Measurements from ENCODE around the gene REV3L. TPM values are rescaled to one million over a fixed set of nuclear protein-coding genes. Genes with fewer than 3 reads are reported as not detected.

Gene REV3L
- total RNA-seq, 1 donor from 2014 or later: 23.0 TPM

DNA sequence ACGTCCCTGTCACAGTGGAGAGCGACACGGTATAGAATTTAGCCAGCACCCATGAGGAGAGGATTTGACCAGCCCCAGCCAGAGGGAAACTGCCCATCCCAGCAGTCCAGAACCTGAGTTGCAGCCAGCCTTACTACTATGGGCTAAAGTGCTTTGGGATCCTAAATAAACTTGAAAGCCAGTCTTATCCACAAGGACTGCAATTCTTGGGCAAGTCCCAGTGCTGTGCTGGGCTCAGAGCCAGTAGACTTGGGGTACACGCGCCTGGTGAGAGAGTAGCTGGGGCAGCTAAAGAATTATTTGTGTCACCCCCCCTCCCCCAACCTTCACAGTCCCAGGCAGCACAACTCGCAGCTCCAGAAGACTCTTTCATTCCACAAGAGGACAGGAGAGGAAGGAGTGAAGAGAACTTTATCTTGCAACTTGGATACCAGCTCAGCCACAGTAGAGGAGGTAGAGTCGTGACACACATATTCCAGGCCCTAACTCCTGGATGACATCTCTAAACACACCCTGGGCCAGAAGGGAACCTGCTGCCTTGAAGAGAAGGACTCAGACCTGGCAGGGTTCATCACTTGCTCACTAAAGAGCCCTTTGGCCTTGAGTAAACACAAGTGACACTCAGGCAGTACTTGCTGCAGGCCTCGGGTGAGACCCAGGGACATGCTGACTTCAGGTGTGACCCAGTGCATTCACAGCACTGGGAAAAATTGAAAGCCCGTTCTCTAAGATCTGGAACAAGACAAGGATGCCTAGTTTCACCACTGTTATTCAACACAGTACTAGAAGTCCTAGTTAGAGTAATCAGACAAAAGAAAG is 100.3 kb downstream of the REV3L start:
- Histone ChIP-seq H3K9ac (ENCODE audit: low read length) (no peak overlapping the region), H3K4me1 (ENCODE audit: insufficient read depth, low read length) (no peaks in the 10 kb centered on the region), H4K20me1 (ENCODE audit: insufficient read depth, low read length) (peaks cover 4% of the 10 kb centered on the region), H3K79me2 (ENCODE audit: insufficient read depth, low read length) (no peaks in the 10 kb centered on the region), H3K36me3 (ENCODE audit: insufficient read depth, low read length) (no peaks in the 10 kb centered on the region), H3K27me3 (ENCODE audit: insufficient read depth, low read length) (no peaks in the 10 kb centered on the region), H3K4me3 (ENCODE audit: insufficient read depth, low read depth, low read length) (no peak overlapping the region), H3K9me3 (ENCODE audit: insufficient read depth, low read depth, low read length) (no peaks in the 10 kb centered on the region), H3K4me2 (ENCODE audit: low read length) (no peak overlapping the region), H2AFZ (ENCODE audit: low read depth, low read length) (no peak overlapping the region), H3K27ac (ENCODE audit: low read depth, low read length) (no peak overlapping the region)
- Mint-ChIP-seq H3K9me3 (ENCODE audit: unreplicated experiment) (no peaks in the 10 kb centered on the region), H3K36me3 (ENCODE audit: low read depth, unreplicated experiment) (peaks cover 13% of the 10 kb centered on the region), H3K27me3 (ENCODE audit: low read depth, unreplicated experiment) (no peaks in the 10 kb centered on the region), H3K4me1 (ENCODE audit: low read depth, unreplicated experiment) (no peaks in the 10 kb centered on the region), H3K27ac (ENCODE audit: unreplicated experiment) (no peak overlapping the region), H3K4me3 (ENCODE audit: unreplicated experiment) (no peak overlapping the region)
- DNase-seq (ENCODE audit: low read depth): no peak
- TF ChIP-seq, protein P1, sequence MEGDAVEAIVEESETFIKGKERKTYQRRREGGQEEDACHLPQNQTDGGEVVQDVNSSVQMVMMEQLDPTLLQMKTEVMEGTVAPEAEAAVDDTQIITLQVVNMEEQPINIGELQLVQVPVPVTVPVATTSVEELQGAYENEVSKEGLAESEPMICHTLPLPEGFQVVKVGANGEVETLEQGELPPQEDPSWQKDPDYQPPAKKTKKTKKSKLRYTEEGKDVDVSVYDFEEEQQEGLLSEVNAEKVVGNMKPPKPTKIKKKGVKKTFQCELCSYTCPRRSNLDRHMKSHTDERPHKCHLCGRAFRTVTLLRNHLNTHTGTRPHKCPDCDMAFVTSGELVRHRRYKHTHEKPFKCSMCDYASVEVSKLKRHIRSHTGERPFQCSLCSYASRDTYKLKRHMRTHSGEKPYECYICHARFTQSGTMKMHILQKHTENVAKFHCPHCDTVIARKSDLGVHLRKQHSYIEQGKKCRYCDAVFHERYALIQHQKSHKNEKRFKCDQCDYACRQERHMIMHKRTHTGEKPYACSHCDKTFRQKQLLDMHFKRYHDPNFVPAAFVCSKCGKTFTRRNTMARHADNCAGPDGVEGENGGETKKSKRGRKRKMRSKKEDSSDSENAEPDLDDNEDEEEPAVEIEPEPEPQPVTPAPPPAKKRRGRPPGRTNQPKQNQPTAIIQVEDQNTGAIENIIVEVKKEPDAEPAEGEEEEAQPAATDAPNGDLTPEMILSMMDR (IDR thresholded peaks at IDR 0.05; ENCODE audit: insufficient read depth, low read depth, low read length): no peak
- TF ChIP-seq EZH2 (IDR thresholded peaks at IDR 0.05; ENCODE audit: insufficient read depth, low read length): no peak
- no peak for FAIRE-seq

DNA sequence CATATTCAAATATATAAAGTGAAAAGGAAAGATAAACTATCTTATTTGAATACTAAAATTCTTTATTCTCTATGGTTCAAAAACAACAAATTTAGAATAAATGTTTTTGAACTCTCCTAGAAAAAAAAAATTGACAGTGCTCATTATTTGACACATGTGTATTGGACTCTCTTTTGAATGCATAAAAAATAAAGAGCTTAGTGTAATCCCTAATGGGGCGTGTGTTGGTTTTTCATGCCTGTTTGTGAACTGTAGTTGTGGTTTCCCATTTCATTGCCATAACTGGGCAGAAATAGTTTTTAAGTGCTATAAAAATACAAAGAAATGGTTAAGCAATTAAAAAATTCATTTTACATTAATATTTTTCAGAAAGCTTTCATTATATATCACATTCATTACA is 101.3 kb downstream of the REV3L start:
- Histone ChIP-seq H3K27ac (ENCODE audit: low read depth, low read length) (no peak overlapping the region), H3K27me3 (ENCODE audit: insufficient read depth, low read length) (no peaks in the 10 kb centered on the region), H3K36me3 (ENCODE audit: insufficient read depth, low read length) (peaks cover 3% of the 10 kb centered on the region), H3K9ac (ENCODE audit: low read length) (no peak overlapping the region), H3K4me1 (ENCODE audit: insufficient read depth, low read length) (no peaks in the 10 kb centered on the region), H3K79me2 (ENCODE audit: insufficient read depth, low read length) (no peaks in the 10 kb centered on the region), H2AFZ (ENCODE audit: low read depth, low read length) (no peak overlapping the region), H4K20me1 (ENCODE audit: insufficient read depth, low read length) (peaks cover 4% of the 10 kb centered on the region), H3K4me3 (ENCODE audit: insufficient read depth, low read depth, low read length) (no peak overlapping the region), H3K4me2 (ENCODE audit: low read length) (no peak overlapping the region), H3K9me3 (ENCODE audit: insufficient read depth, low read depth, low read length) (no peaks in the 10 kb centered on the region)
- no peak for FAIRE-seq
- Mint-ChIP-seq H3K4me1 (ENCODE audit: low read depth, unreplicated experiment) (peaks cover 2% of the 10 kb centered on the region), H3K36me3 (ENCODE audit: low read depth, unreplicated experiment) (peaks cover 13% of the 10 kb centered on the region), H3K9me3 (ENCODE audit: unreplicated experiment) (no peaks in the 10 kb centered on the region), H3K4me3 (ENCODE audit: unreplicated experiment) (no peak overlapping the region), H3K27ac (ENCODE audit: unreplicated experiment) (no peak overlapping the region), H3K27me3 (ENCODE audit: low read depth, unreplicated experiment) (no peaks in the 10 kb centered on the region)
- TF ChIP-seq, protein P1 (IDR thresholded peaks at IDR 0.05; ENCODE audit: insufficient read depth, low read depth, low read length): no peak
- no peak for TF ChIP-seq EZH2 (IDR thresholded peaks at IDR 0.05; ENCODE audit: insufficient read depth, low read length)
- no peak for DNase-seq (ENCODE audit: low read depth)

DNA sequence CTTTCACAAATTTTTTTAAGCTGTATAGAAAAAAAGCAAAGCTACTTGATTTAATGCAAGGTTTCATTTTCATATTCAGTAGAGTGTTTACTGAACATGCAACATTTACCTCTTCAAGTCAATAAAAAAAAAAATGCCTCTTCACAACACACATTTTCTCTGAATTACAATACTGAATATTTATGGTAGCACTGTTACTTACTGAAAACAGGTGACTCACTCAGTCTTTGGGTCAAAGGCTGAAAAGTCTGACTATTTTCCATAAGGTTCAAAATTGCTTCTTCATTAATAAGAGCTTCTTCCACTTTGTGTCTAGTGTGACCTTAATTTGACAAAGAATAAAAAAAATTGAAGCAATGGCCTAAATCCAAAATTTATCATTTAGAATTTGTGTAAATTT is 101.9 kb downstream of the REV3L start:
- Histone ChIP-seq H3K4me3 (ENCODE audit: insufficient read depth, low read depth, low read length) (no peak overlapping the region), H3K9ac (ENCODE audit: low read length) (no peak overlapping the region), H3K36me3 (ENCODE audit: insufficient read depth, low read length) (peaks cover 6% of the 10 kb centered on the region), H3K9me3 (ENCODE audit: insufficient read depth, low read depth, low read length) (no peaks in the 10 kb centered on the region), H3K27ac (ENCODE audit: low read depth, low read length) (no peak overlapping the region), H3K27me3 (ENCODE audit: insufficient read depth, low read length) (no peaks in the 10 kb centered on the region), H3K4me2 (ENCODE audit: low read length) (no peak overlapping the region), H4K20me1 (ENCODE audit: insufficient read depth, low read length) (peaks cover 4% of the 10 kb centered on the region), H2AFZ (ENCODE audit: low read depth, low read length) (no peak overlapping the region), H3K4me1 (ENCODE audit: insufficient read depth, low read length) (no peaks in the 10 kb centered on the region), H3K79me2 (ENCODE audit: insufficient read depth, low read length) (no peaks in the 10 kb centered on the region)
- Mint-ChIP-seq H3K4me3 (ENCODE audit: unreplicated experiment) (no peak overlapping the region), H3K27me3 (ENCODE audit: low read depth, unreplicated experiment) (no peaks in the 10 kb centered on the region), H3K36me3 (ENCODE audit: low read depth, unreplicated experiment) (peaks cover 13% of the 10 kb centered on the region), H3K4me1 (ENCODE audit: low read depth, unreplicated experiment) (peaks cover 2% of the 10 kb centered on the region), H3K9me3 (ENCODE audit: unreplicated experiment) (no peaks in the 10 kb centered on the region), H3K27ac (ENCODE audit: unreplicated experiment) (no peak overlapping the region)
- FAIRE-seq (no peak), DNase-seq (ENCODE audit: low read depth) (no peak)
- no peak for TF ChIP-seq EZH2 (IDR thresholded peaks at IDR 0.05; ENCODE audit: insufficient read depth, low read length)
- TF ChIP-seq, protein P1 (IDR thresholded peaks at IDR 0.05; ENCODE audit: insufficient read depth, low read depth, low read length): no peak
